WI38 (cell line): ENCODE results near the gene NAT9.

Source experiments
- H3K4me3 ChIP-seq: 2 replicates; pipeline ENCODE4 v1.5.1; 2011; ENCODE audit warnings: low read depth, mild to moderate bottlenecking, control low read depth, low read length
- TF ChIP-seq, protein P1 (sequence below): IDR thresholded peaks from 2 replicates; pipeline ENCODE4 v1.5.1; 2012; ENCODE audit warnings: low read depth, mild to moderate bottlenecking, control low read depth, low read length

The NAT9 gene

DNA sequence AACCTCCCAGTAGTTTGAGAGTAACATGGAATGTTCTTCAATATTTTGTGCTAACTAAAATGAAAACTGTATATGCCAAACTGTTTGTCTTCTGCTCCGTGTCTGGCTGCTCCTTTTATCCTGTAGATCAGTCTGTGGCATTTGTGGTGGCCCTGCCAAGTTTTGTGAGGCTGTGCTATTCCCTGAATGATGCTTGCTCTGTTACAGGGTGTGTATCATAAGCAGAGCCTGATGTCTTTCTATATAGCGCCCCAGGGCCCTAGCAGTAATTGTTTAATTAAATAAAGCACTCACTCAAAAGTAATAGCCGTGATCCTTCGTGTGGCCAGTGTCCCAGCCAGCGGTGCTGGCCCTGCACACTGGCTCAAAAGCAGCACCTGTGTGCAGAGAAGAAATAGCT, 27.8 kb upstream of the NAT9 start:
- TF ChIP-seq, protein P1, sequence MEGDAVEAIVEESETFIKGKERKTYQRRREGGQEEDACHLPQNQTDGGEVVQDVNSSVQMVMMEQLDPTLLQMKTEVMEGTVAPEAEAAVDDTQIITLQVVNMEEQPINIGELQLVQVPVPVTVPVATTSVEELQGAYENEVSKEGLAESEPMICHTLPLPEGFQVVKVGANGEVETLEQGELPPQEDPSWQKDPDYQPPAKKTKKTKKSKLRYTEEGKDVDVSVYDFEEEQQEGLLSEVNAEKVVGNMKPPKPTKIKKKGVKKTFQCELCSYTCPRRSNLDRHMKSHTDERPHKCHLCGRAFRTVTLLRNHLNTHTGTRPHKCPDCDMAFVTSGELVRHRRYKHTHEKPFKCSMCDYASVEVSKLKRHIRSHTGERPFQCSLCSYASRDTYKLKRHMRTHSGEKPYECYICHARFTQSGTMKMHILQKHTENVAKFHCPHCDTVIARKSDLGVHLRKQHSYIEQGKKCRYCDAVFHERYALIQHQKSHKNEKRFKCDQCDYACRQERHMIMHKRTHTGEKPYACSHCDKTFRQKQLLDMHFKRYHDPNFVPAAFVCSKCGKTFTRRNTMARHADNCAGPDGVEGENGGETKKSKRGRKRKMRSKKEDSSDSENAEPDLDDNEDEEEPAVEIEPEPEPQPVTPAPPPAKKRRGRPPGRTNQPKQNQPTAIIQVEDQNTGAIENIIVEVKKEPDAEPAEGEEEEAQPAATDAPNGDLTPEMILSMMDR: no peak
- no peak overlapping the region for H3K4me3 ChIP-seq

DNA sequence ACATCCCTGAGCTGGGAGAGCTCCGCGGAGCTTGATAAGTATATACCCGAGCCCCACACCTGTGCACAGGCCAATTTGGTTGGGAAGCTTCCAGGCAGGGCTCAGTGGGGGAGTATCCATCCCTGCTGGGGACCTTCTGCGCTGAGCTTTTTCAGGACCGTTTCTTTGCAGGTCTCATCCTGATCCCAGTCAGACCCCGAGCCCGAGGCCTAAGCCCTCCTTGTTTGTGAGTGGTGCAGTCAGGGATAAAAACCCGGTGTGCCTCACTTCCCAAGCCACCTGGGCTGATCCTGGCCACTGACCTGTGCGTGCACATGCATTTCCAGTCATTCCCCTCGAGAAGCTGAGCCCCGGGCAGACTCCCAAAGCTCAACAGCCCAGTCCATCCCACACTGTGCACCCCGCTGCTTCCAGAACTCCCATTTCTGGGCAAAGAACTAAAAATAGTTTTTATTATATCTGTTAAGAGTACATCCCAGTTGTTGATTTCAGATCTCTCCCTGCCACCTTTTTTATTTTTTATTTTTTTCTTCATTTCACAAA, 27.3 kb upstream of the NAT9 start:
- H3K4me3 ChIP-seq: no peak overlapping the region

DNA sequence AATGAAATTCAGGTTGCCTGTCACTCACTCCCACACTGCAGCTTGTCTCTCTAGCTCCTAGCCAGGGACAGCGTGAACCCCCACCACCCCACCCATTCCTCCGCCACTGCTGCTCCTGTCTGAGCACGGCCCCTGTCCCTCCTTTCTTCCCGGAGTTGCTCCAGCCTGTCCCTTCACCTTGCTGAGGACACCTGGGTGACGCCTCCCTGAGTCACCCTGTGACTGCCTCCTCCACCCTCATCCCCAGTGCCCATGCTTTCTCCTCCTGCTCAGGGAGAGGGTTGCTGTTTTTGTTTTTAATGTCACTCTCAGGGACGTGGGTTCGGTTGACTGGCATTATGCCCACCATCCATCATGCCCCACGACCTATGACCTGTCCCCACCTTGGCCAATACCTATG, 25.8 kb upstream of the NAT9 start:
- TF ChIP-seq, protein P1: no peak
- H3K4me3 ChIP-seq: no peak overlapping the region

More for the DNA sequence above, 27.3 kb upstream of the NAT9 start:
- TF ChIP-seq, protein P1: no peak

DNA sequence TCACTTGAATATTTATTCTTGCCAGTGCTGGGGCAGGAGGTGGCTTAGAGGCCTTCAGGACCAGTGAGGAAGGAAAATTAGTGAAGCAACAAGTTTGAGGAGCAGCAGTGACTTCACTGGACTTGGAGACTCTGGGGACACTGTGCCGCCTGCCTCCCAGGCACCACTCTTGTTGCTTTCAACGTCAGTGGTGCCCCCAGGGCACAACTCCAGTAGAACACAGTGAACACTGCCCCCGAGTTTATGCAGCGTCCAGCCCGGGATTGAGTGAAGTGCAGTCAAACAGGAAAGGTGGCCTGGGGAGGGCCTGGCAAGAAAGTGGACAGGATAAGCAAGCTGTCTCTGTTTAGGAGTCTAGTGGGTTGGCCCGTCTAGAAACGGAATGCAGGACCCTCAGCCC, 24.4 kb upstream of the NAT9 start:
- H3K4me3 ChIP-seq: no peak overlapping the region
- TF ChIP-seq, protein P1: no peak

DNA sequence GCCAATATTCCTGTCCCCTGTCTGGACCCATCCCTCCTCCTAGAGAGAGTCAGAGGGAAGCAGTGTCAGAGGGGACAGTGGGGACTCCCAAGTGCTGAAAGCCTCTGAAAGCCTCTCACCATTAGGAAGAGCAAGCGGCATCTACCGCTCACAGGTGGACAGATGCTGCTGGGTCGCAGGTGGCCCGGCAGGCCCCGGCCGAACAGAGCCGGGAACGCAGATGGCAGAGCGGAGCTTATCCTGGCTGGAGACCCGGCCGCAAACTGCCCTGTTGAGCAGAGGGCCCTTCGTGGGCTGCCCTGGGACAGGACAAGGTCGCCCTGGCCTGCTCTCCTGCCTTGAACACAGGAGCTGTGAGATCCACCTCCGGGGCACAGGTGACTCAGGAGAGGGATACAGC, 23.0 kb upstream of the NAT9 start:
- TF ChIP-seq, protein P1: no peak
- H3K4me3 ChIP-seq: no peak overlapping the region

DNA sequence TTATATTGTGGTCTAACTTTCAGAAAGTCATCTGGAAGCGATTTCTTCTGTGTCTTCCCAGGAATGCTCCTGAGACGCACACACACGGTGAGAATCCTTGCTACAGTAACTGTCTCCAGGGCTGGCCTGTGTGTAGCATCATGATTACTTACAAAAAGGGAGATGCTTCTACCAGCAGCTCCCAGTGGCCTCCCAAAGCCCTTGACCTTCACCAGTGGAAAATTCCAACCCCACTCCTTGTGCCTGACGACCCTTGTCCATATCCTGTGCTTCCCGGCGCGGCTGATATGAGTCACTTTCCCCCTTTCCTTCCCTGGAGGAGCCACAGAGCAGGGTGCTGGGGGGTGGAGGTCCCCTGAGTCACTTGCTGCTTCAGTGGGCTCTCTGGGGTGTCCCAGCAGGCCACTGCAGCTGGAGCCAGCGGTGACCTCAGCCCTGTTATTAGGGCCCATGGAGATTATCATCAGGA, 22.1 kb upstream of the NAT9 start:
- H3K4me3 ChIP-seq: no peak overlapping the region
- TF ChIP-seq, protein P1: no peak

DNA sequence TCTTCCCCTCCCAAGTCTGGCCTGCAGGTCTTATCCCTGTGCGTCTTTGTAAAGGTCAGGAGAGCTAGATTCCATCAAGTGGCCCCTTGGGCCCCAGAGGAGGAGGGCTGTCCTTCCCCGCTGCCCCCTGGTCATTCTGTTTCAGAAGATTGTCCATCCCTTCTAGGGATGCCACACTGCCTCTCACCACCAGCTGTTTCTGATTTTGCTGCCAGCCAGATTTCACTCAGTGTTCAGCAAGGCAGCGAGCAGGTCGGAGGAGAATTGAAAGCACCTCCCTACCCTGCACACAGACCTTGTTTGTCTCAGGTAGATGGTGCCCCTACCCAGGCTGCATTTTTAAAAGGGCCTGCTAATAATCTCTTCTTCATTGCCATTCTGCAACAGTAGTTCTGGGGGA, 21.7 kb upstream of the NAT9 start:
- TF ChIP-seq, protein P1: no peak
- no peak overlapping the region for H3K4me3 ChIP-seq
